GM19468 (cell line): ENCODE measurements around the gene SWT1.

Experiments used
- ATAC-seq: cut with Tn5 transposase; IDR thresholded peaks from one replicate; pipeline ENCODE4 v1.9.1; 2021; ENCODE audit warnings: mild to moderate bottlenecking, moderate library complexity, moderate number of reproducible peaks; ENCODE audit not compliant: unreplicated experiment; ENCODE audit errors: extremely low read depth

Gene SWT1

DNA sequence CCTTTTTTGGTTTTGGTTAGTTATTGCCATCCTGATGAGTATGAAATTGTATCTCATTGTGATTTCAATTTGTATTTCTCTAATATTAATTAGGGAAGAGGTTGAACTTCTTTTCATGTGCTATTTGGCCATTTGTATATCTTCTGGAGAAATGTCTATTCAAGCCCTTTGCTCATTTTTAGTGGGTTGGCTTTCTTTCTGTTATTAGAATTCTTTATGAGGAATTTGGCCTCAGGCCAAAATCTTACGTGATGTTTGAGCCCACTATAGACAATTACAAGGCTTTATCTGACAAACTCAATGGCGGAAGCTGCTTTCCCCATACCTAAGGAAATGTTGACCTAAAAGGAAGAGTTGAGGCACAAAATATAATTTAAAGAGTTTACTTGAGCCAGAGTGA lies 127.1 kb downstream of the SWT1 start:
- ATAC-seq = no peak

DNA sequence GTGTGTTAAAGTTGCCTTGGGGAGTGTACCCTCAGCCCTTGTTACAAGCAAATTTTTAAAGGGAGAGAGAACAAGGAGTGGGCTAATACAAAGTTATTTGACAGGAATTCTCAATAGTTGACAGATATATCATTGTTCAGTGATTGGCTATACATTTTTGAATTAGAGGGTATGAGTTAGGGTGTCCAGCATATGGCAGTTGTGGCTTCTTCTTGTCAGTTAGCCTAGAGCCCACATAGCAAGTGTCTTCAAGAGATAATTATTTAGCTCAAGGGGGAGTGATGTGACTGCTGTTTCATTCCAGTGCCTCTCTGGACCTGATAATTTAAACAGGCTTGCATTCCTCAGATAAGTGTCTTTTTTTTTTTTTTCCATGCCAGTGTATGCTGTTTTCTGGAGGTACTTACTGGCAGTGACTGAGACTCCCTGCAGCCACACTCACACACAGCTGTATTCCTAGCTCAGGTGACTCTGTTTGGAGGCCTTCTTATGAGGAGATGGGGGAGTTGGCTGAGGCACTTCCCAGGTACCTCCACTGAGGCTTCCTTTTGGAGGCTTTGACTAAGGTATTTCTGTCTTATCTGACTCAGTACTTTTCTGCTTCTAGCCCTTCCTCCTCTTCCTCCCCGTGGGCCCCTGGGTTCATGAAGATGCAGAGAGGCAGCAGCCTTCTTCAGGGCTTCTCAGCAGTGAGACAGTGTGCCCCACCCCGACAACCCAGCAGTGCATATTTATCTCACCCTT lies 127.7 kb downstream of the SWT1 start:
- no peak for ATAC-seq

DNA sequence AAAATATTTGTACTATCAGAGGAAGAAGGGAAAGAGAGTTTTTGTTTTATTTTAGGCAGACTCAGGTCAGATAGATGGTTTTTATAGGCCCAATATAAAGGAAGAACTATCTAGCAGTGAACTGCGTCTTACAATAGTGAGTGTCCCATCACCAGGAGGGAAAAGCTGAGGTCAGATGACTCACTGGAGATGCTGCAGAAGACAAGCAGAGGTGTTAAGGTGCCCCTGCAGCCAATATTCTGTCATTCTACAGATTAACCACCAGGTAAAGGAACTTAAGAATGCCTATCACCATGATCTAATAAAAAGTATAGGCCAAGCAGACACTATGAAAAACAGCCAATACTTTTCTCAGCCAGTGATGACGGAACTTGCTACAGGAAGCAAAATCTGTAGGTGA lies 130.5 kb downstream of the SWT1 start:
- no peak for ATAC-seq

DNA sequence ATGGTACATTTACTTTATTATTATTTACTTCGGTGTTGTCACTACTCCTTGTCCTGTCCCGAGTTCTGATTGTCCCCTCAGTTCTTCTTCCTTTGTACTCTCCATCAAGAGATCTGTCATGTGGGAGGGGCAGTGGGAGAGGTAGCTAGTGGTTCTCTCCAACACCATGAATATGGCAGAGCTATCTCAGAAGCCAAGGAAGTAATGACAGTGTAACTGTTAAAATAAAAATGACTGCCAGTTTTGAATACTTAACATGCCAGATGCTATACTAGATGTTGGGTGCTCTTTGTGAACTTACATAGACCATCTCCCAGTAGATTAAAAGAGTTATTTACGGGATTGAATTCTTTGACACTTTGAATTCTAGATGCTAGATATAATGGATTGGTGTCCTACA lies 131.5 kb downstream of the SWT1 start:
- no peak for ATAC-seq

DNA sequence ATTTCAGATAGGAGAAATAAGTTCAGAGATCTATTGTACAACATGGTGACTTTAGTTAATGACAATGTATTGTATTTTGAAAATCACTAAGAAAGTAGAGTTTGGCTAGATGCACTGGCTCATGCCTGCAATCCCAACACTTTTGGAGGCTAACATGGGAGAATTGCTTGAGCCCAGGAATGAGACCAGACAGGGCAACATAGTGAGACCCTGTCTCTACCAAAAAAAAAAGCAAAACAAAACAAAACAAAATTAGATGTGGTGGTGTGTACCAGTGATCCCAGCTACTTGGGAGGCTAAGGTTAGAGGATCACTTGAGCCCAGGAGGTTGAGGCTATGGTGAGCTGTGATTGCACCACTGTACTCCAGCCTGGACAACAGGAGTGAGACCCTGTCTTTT lies 132.9 kb downstream of the SWT1 start:
- no peak for ATAC-seq

DNA sequence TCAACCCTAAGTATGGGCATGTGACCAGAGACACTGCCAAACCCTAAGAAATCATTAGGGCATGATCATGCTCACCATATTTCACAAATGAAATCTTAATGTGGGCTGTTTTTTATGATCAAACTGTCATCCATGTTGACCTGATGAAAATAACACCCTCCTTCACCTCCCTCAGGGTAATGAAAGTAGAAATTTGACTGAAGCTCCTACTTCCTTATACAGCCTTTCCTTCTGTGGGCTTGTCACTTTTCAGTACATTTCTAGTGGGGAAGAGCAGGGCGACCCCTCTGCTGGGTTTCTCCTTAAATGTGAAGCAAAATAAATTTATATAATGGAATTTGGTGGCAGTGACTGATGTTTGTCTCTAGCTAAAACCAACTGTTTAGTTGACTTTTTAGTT lies 134.2 kb downstream of the SWT1 start:
- no peak for ATAC-seq

DNA sequence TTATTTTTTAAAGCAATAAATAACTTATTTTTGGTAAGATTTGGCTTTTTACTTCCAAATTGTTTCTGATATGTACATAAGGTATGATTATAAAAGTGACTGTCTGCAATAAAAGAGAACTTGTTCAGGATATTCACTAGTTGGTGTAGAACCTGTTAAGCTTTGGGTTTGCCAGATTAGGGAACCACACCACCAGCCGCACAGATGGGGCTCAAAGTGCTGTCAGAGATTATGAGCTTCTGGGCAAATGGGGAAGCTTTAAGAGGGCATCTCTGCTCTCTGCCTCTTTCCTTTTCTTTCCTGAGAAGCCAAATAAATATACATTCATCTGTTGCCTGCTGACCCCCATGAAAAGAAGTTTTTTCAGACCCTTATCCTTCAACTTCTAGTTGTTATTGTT lies 134.7 kb downstream of the SWT1 start:
- no peak for ATAC-seq

DNA sequence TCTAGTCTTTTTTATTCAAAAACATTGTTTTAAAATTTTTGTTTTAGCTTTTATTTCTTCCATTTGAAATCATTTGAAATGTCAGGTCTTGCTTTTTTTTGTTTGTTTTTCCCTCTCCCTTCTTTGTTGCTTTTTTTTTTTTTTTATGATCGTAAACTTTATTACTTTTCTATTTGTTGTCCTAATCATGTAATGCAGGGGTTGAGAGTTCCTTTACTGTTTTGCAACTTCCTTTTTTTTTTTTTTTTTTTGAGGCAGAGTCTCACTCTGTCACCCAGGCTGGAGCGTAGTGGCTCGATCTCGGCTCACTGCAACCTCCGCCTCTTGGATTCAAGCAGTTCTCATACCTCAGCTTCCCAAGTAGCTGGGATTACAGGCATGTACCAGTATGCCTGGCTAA lies 135.3 kb downstream of the SWT1 start:
- ATAC-seq = no peak

DNA sequence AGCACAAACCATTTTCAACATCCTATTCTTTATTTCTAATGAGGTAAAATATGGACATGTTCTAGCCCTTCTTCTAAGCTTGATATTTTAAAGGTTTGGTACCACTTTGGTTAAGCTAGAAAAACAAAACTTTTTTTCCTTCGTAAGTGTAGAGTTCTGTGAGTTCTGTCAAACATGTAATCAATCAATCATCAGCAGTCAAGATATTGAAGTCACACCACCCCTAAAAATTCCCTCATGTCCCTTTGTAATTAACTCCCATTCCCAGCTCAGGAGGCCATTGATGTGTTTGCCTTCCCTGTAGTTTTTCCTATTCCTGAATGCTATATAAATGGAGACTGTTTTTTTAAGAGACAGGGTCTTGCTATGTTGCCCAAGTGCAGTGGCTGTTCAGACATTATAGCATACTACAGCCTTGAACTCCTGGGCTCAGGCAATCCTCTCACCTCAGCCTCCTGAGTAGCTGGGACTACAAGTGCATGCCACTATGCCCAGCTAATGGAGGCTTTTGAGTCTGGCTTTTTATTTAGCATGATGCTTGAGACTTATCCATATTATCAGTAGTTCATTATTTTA lies 137.1 kb downstream of the SWT1 start:
- no peak for ATAC-seq

DNA sequence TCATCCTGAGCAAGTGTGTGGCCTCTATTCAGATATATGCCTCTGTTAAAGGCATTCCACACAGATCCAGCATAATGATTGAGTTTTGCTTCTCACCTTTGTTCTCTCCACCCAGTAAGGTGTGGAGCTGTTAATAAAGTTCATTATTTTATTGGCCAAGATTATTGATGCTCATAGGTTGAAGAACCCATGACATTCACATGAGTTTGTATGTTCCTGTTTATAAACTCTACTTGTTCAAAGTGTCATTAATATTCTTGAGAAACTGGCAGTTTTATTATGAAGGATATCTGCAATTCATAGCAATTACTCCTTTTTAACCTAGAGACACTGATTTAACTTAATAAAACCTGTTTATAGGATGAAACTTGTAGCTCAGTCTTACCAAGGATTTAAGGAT lies 138.1 kb downstream of the SWT1 start:
- no peak for ATAC-seq

DNA sequence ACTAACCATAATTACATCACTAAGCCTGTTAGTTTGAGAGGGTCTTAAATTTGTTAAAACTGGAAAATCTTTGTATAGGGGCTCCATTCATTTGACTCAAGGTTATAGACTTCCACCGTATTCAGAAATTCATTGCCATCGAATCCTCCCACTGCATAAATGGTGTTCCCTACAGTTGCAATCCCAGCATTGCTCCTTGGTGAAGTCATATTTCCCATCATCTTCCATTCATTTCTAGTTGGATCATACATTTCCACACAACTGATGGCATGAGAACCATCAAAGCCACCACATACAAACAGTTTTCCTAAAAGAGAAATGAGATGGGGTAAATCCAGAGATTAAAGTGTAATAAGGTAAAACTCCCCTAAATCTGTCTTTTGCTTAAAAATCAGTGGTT lies 141.0 kb downstream of the SWT1 start:
- ATAC-seq = no peak

DNA sequence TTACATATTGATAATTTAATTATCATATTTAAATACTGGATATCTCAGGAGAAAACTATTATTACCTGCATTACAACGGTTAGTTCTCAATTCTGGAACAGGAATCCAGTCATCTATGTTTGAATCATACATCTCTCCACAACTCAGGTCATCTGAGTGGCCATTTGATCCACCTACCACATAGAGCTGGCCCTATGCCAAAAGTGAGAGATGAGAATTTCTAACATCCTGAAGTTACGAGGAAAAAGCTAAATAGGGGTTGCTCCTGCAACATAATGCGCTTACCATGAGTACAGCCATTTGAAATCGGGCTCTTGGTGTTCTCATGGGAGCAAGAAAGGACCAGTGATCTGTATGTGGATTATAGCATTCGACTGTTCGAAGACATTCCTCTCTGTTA lies 143.2 kb downstream of the SWT1 start:
- no peak for ATAC-seq

DNA sequence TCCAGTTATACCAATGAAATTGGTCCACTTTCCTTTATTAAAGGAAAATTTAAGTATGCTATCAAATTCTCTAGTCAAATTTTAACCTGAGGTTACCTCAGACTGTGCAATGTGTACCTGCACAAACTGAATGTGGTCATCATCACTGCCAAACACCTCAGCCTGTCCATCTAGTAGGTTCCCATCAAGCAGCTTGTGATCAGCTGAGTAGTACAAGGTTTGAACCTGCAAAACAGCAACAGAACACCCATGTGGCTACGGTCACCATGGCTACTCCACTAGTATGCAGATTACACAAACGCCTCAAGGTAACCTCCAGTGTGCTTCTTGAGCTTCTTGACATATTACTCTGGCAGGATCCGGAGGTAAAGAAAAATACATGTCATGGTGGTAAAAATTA lies 148.5 kb downstream of the SWT1 start:
- no peak for ATAC-seq

DNA sequence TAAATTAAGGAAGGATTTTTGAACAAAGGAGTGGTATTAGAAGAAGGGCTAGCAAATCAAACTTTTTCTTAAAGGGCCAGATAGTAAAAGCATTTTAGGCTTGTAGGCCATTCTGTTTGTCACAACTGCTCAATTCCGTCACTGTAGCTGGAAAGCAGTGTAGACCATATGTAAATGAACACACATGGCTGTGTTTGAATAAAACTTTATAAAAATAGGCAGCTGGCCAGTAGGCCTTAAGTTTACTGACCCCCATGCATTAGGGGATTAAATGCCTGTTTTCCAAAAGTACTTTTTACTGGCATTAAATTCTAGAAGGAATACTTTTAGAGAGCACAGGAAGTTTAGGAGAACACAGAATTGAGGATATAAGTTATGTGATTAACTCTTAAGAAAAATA lies 151.2 kb downstream of the SWT1 start:
- ATAC-seq = no peak

DNA sequence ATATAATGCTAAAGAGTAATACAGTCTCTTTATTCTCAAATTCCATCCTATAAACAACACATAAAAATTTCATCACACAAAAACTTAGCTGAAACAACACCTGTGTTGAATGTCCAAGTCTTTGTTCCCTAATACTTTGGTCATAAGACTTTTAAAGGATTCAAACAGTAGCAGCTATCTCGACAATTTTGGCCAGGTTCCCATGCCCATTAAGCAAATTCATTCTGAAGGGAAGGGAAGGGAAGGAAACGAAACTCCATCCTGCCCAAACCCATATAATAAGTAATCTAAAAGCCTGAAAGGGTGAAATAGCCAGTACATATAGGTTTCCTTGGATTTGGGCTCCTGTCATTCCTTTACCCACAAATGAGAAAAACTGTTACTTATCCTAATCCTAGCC lies 152.6 kb downstream of the SWT1 start:
- no peak for ATAC-seq

DNA sequence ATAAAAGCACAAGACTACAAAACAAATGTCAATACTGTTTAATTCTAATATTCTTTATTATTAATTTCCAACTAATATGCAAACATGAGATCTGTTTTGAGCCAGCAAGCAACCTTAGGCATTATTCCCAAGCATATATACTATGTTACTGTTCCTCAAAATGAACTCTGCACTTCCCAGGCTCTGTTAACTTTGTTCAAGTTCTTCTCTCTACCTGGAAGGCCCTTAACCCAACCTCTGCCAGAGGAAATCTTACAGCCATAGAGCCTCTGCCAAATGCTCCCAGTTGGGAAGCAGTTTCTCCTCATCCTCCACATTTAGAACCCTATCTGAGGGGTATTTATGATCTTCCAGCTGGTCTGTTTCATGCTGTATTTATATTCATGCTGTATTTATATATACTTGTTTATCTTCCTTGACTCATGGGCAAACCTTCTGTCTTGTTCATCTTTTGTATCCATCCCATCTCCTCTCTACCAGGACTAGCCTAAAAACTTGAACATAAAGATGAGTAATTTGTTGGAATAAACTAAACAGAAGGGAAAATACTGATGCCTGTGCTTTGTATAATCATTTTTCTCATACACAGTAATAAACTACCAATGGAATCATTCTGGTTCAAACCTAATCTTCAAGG lies 154.7 kb downstream of the SWT1 start:
- no peak for ATAC-seq

DNA sequence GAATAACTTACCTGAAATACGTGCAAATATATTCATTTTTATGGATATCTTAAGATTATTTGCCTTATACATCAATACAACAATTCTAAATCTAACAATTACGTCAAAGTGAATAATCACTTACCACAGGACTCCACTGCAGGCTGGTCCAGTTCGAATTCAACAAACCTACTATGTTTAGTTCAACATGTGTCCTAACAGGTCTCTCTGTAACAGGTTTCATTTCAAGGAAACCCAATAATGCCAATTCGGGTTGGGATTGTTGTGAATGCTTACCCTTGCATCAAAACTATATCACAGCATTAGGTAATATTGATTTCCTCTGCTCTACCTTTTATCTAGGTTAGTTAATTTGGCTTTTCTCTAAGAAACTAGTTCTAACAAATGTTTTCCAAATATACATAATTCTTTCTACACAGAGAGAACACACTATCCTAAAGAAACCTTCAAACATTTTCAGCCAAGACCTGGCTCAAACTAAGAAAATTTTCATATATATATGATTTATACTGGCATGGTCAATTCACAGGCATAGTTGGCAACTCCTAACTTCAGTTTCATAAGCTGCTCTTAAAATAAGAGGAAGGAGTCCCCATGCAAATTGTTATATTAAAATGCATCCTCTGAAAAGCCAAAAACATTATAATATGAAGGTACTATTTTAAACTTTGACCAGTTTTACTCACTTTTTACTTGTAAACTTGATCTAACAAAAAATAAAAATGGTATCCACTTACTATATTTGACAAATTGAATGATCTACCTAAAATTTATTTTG lies 155.6 kb downstream of the SWT1 start:
- no peak for ATAC-seq

DNA sequence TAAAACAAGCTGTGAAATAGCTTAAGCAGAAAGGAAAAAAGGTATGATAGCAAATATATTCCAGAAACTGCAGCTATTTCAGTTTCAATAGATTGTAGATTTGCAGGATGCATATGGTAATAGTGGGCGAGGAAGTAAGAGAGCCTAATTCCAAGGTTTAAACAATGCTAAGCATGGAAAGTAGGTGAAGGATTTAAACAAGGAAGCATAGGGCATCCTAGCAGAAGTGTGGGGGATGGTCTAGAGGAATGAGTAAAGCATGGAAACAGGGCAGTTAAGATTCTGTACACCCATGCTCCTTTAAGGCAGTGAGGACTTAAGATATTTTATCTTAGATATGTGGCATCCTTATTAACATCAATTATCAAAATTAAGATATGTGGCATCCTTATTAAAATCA lies 157.4 kb downstream of the SWT1 start:
- ATAC-seq = no peak

DNA sequence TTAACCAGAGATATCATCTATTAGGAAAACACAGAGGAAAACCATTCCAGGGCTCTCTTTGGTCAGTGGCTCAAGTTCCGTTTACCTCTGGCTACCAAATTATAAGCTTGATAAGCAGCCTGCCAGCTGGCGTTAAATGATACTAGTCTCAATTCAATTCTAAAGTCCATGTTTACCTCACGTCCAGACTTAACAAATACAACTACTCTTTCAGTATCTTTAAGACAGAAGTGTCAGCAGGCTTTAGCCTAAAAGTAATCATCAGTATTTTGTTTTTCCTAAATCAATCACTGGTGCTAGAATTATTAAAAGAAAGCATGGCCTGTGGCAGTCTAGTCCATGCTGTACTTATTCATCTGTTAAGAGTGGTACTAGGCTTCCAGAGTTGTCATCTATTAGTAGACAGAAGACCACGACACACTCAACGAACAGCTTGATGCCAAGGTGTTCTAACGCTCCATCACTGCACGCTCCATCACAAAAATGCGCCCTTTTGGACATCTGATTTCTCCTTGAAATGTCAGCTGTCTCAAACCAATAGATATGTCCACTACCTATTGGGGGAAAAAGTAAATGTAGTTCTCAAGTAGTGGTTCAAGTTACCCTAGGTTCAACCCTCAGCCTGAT lies 158.6 kb downstream of the SWT1 start:
- ATAC-seq = no peak

DNA sequence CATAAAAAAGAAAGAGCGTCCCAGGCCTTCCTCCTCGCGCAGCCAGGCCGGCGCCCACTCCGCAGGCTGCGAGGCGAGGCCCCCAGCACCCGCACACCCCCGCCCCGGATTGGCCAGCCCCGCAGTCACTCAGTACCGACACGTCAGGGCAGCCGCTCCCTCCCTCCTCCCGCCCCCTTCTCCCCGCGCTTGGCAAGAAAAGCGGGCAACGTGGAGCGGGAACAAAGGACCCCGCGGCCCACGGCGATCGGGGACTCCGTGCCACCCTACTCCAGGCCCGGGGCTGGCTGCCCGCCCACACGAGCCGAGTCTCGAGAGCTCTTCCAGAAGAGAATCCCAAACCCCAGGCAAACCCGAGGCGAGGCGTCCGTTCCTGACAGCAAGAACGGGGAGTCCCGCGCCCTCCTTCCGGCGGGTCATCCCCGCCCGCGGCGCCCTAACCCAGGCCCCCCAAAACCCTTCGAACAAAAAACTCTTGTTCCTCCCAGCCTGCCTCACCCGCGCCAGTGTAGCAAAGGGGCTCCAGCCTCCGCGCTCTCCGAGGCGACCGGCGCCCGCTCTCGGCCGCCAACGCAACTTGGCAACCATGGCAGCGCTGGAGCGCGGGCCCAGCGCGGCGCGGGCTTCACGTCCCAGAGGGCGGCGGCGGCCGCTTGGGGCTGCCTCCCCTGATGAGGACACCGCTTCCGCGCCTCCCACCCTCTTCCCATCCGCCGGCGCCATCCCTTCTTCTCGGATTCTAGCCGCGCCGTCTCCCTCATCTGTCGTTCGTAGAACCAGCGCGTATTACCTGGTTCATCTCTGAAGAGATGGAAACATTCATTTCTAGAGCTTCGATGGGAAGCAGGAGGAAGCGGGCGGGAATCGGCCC lies 159.4 kb downstream of the SWT1 start:
- peak; percentile 12 for ATAC-seq
